Measurements from ENCODE around the gene IGLL5.

- no peak for TF ChIP-seq CTCF (IDR thresholded peaks at IDR 0.05; ENCODE audit: insufficient read depth, low read depth, low read length)
- TF ChIP-seq EZH2 (IDR thresholded peaks at IDR 0.05; ENCODE audit: insufficient read depth, low read length) = no peak
Observed at GRCh38 chr22:22853713-22854112, 33.9 kb upstream of the IGLL5 start.
